Left lobe of liver (tissue), 2 donors: Measurements from ENCODE around the gene NCOR2. TPM values are rescaled to one million over a fixed set of nuclear protein-coding genes. Genes with fewer than 3 reads are reported as not detected.
A peak's percentile ranks its signal among the peaks of the same experiment; 100 is the strongest.

Experiments
- ATAC-seq: fragments of 200-7000 bp; cut with Tn5 transposase; one replicate; pipeline ENCODE4 v1.9.1; 2020; ENCODE audit warnings: mild to moderate bottlenecking, moderate library complexity
- DNase-seq: peaks from one replicate; pipeline ENCODE4 v3.0.0-alpha.2; 2020; ENCODE audit warnings: low spot score
- total RNA-seq: library from RNA; stranded (reverse); gene quantifications from one replicate; pipeline ENCODE4 v1.2.1, GENCODE V29; 2021
- donor health status: DM: no; HTN: no; CAD: no; lungs with moderate emphysema.
- donor health status: DM: no; HTN: yes; CAD: no.

NCOR2 gene
- total RNA-seq, 1 donor from 2014 or later = 58.3 TPM

DNA sequence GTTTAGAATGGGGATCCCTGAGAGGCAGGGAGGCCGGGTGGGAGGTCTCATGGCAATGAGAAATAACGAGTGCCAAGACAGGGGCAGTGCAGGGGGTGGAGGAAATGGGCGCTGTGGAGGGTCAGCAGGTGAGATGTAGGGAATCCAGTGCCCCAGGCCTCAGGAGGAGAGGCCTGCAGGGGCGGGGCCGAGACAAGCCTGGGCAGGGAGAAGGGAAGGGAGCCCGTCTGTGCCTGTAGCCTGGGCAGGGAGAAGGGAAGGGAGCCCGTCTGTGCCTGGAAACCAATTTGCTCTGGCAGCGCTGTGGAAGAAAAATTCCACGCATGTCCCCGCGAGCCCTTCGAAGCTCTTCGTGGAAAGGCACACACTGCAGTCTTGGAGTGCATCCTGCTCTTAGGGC is 10.6 kb upstream of the NCOR2 start:
- no peak for DNase-seq
- no peak for ATAC-seq

DNA sequence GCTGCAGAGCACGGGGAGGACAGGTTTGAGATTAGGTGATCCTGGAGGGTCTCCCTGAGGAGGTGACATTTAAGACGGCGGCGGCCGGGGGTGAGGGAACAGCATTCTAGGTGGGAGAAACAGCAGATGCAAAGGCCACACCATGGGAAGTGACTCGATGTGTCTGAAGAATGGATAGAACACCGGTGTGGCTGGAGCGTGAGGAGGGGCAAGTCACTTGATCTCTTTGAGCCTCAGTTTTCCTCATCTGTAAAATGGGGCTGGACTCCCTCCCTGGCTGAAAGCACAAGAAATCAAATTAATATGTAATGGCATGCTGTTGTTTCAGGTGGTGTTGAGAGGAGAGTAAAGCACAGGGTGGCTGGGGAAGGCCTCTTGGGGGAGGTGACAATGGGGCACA is 10.0 kb upstream of the NCOR2 start:
- no peak for ATAC-seq

GRCh38 chr12:124576061-124576650 is 8.7 kb upstream of the NCOR2 start:
- DNase-seq (no peak), ATAC-seq (no peak)

More for the DNA sequence above, 10.0 kb upstream of the NCOR2 start:
- DNase-seq = no peak

- DNase-seq (no peak), ATAC-seq (no peak)
Observed at GRCh38 chr12:124573839-124574786, 6.7 kb upstream of the NCOR2 start.

DNA sequence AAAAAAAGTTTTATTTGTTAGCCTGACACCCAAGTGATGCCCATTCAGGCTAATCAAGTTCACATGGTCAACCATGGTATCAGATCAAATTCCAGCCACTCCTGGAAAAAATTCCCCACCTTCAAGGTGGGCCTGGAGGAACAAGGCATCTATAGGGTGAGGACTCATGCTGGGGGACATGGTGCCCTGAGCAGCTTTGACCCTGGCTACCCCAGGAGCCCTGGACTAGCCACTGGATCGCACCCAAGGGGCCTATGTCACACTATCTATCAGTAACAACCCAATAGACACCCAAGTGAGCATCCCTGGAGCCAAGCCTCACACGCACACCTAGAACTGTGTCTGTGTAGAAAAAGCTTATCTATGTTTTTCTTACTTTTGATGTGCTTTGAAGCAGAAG is 4.1 kb upstream of the NCOR2 start:
- no peak for DNase-seq

GRCh38 chr12:124570810-124571209 is 3.4 kb upstream of the NCOR2 start:
- ATAC-seq = no peak
- DNase-seq = no peak

More for the DNA sequence above, 4.1 kb upstream of the NCOR2 start:
- no peak for ATAC-seq

DNA sequence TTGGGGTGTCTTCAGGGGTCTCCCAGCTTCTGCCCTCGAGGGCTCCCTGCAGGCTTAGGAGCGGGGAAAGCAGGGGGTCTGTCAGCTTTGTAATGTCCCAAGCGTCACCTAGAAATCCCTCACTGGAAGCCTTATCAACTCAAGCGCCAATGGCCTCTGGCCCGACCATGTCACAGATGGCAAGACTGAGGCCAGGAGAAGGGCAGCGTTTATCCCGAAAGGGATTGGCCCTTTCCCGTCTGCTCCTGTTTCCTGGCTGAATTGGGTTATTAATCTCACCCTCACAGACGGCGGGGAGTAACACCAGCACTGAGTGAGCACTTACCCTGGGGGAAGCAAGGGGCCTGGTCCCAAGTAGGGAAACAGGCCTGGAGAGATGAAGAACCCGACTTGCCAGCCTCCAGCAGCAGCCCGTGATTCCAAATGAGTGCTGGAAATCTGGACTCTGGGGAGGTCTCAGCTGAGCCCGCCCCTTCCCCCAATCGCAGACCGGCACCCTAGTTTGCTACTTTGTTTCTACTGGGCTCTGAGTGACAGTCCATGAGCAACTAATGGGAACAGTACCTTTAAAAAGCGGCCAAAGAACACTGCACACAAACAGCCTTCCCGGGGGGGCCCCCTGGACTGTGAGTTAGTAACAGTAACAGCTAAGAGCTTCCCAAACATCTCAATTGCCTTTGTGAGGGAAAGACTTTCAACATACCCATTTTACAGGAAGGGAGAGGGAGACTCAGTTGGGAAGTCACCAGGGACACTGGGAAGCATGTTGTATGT is 2.1 kb upstream of the NCOR2 start:
- DNase-seq (no peak), ATAC-seq (no peak)

GRCh38 chr12:124568431-124569374 is 1.3 kb upstream of the NCOR2 start:
- ATAC-seq (peak; percentile 47), DNase-seq (peak; percentile 55)

DNA sequence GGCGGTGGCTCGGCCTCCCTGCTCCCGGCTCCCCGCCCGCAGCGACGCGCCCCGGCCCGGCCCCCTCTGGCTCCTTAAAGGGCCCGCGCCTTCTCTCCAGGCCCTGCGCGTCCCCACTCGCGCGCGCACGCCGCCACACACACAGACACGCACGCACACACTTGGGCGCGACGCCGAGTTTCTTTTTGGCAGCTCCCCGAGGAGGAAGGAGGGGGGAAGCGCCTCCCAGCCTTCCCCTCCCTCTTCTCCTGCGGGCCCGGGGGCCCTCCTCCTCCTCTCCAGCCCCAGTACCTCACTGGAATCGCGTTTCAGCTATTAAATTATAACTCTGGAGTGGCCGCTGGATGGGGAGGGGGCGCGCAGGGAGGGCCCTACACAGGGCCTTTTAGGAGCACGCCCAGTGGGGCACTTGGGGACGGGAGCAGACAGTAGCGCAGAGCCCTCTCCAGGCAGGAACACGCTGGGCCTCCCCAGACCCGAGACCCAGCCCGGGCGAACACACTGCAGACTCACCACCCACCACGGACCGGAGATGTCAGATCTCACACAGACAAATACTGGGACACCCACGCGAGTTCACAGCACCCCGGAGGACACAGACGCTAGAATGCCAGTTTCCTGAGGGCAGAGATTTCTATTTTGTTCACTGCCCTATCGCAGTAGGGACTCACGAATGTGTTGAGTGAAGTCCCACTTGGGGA is 411 bp upstream of the NCOR2 start:
- peak; percentile 85 for ATAC-seq
- peak; percentile 93 for DNase-seq

DNA sequence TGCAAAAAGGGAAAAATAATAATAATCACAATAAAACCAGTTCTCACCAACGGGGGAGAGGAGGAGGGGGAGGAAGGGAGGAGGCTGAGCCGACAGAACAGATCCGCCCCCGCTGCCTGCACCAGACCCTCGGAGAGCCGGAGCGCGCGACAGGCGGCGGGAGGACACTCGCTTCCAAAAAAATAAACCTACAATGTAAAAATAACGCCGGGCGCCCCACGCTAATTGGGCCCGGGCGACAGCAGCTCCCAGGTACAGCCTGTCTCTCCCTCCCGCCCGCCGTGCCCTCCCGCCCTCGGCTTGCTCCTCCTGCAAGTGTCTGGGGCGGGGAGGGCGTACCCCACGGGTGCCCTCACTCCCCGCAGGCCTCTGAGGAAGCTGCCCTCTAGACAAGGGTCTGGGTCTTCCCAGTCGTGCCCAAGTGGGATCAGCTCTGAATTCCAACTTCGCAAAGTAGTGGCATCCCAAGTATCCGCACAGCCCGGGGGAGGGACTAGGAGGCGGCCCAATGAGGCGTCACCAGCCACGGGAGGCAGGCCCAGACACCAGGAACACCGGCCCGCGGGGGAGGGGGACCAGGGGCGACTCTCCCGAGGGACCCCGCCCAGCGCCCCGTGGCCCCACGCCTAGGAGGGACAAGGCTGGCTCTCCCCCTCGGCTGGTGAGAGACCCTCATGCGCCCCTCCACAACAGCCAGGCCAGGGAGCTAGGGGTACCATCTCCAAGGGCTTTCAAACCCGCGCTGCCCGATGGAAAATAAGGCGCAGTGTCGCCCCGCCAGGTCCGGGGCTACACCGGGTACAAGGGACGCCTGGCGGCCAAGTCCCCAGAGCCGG is 1.0 kb downstream of the NCOR2 start:
- DNase-seq (peak; percentile 89), ATAC-seq (peak; percentile 82)

DNA sequence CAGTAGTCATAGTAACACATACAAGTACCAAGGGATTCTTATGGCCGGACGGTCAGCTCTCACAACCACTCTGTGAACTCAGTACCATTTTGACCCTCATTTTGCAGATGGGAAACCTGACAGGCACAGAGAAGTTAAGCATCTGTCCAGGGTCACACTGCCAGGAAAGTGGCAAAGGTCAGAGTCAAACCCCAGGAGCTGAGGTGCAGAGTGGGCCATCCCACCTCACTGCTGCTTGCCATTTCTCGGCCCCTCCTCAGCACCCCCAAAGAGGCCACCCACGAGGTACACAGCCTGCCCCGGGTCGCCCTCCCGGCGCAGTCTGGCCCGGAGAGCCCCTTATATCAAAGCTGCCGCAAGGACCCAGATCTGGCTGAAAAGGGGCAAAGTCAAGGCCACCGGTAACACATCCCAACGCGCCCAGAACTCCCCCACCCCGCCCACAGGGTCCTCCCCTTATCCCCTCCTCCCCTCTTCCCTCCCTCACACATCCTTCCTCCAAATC is 1.7 kb downstream of the NCOR2 start:
- ATAC-seq (no peak), DNase-seq (no peak)

- no peak for DNase-seq
- ATAC-seq = no peak
Observed at GRCh38 chr12:124564971-124565491, 2.4 kb downstream of the NCOR2 start.

DNA sequence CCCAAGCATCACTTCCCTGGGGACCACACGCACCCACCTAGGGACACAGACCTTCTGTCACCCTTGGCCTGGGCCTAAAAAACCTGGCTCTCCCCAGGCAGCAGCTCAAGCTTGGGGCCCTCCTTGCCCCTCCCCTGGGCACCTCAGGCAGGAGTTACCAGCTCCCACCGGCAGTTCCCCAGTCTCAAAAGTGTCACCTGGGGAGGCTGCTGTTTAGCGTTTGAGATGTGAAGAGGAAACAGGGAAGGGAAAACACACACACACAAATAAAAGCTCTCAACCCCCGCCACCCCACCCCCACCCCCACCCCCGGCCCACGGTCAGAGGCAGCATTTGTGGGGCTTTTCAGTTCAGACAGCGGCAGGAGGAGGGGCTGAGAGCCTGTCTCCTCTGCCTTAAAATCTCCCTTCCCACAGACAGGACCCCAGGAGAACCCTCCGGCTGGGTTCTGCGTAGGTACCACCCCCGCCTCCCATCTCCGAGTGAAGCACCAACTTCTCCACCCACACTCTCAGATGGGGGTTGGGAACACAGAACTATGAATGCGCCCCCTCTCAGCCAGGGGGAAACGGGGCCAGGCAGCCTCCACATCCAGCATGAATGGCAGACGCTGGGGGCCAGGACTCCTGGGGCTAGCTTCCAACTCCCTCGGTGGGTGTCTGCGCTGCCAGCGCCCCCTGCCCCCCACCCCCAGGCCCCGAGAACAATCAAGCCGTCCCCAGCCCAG is 3.0 kb downstream of the NCOR2 start:
- DNase-seq (no peak), ATAC-seq (no peak)

DNA sequence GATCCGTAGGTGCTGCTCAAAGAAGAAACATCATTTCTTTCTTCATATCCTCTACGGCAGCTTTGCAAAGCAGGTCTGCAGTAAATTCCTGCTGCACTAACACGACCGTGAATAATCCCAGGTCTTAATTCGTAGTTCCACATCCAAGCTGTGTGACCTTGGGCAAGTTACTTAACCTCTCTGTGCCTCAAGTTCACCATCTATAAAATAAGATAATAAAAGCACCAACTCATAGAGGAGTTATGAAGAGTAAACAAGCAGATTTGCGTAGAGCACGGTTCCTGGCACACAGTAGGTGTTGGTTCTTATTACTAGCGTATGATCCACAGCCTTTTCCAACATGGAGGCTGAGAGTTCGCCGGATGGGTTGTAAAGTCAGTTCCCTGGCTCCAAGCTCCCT is 3.6 kb downstream of the NCOR2 start:
- ATAC-seq = no peak
- DNase-seq = no peak

- ATAC-seq (no peak), DNase-seq (no peak)
Observed at GRCh38 chr12:124563401-124563800, 4.0 kb downstream of the NCOR2 start.

DNA sequence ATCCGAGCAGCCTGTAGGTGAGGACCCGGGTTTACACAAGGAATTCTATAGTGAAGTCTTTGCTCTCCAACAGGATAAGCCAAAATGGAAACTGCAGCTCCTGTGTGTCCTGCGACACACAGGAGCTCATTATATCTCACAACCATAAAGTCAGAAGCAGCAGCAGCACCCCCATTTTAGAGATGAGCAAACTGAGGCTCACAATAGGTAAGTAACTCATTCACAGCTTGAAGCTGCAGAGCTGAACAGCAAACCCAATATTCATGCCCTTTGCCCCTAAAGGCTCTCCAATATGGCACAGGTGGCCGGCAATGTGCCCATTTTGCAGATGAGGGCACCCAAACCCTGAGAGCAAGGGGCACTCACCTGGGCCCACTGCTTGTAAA is 4.6 kb downstream of the NCOR2 start:
- ATAC-seq = no peak
- no peak for DNase-seq

DNA sequence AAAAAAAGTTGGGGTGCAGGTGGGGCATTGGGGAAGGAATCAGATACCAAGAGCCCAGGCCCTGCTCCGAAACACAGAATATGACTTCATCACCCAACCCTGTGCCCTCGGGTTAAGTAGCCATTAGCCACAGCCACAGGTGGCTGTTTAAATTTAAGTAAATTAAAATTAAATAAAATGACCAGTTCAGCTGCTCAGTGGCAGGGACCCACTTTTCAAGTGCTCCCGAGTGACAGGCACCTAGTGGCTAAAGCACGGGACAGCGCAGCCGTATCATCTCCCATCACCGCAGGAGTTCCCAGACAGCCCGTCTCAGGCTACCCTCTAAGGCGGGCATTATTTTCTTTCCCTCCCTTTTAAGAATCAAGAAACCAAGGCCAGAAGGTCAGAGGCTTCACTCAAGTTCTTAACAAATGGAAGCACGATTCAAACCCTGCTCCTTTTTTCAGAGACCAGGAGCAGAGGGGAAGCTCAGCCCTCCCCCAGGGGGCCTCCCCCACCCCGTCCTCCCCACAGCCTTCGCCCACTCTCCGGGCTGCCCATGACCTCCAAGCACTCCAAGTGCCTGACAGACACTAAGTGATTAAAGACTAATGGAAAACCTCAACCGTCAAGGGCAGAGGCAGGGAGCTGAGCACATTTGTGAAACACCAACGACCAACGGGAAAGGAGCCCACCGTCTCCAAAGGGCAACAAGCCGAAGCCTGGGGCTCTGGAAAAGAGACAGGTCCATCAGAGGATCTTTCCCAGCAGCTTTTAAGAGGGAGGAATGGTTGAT is 5.2 kb downstream of the NCOR2 start:
- no peak for DNase-seq
- ATAC-seq = no peak
